ENCODE data around the gene GPD2. TPM values are rescaled to one million over a fixed set of nuclear protein-coding genes. Genes with fewer than 3 reads are reported as not detected.

The GPD2 gene
- total and polyA plus RNA-seq, 2 of the 8 experiments (the other 6 are each of a cell fraction or from before 2014, with no cell fraction given), result 8.4 to 43.1 TPM

GRCh38 chr2:156600196-156600595, 164.0 kb downstream of the GPD2 start (continued):
- TF ChIP-seq CBX5 (IDR thresholded peaks at IDR 0.05; ENCODE audit: low read depth, low read length), result no peak
- no peak for TF ChIP-seq NRF1 (IDR thresholded peaks at IDR 0.05; ENCODE audit: low read depth, low read length)

Data from H1 (cell line).